ENCODE measurements around the gene HGF.

The HGF gene

GRCh38 chr7:81655271-81655670, 114.6 kb downstream of the HGF start:
- no peak for TF ChIP-seq CTCF (IDR thresholded peaks at IDR 0.05; ENCODE audit: poor library complexity, severe bottlenecking)
- no peaks in the 10 kb centered on the region for H3K36me3 ChIP-seq (ENCODE audit: low read depth)
- no peaks in the 10 kb centered on the region for H3K9me3 ChIP-seq (ENCODE audit: severe bottlenecking)
- H3K27ac ChIP-seq (ENCODE audit: poor library complexity, severe bottlenecking), result no peak overlapping the region
- no peaks in the 10 kb centered on the region for H3K27me3 ChIP-seq (ENCODE audit: insufficient read depth, poor library complexity, severe bottlenecking)
- DNase-seq (ENCODE audit: low spot score), result no peak
- no peak overlapping the region for H3K4me3 ChIP-seq (ENCODE audit: severe bottlenecking)
- ATAC-seq (ENCODE audit: low read depth), result no peak
- no peaks in the 10 kb centered on the region for H3K4me1 ChIP-seq (ENCODE audit: insufficient read depth, poor library complexity, severe bottlenecking)

DNA sequence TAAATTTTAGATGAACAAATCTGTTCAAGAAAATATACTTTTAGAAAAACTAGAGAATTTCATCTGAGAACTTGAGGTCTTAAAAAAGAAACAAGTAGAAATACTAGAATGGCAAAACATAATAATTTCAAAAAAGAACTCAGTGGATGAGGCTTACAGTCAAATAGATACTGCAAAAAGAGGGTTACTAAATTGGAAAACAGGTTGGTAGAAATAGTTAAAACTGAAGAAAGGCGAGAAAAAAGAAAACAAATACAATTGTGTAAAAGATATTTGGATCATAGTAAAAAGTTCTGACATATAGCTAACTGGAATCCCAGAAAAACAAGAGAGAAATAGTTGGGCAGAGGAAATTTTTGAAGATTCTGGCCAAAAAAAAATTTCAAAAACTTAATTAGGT, 117.6 kb downstream of the HGF start:
- Histone ChIP-seq H3K4me3 (ENCODE audit: severe bottlenecking) (no peak overlapping the region), H3K27me3 (ENCODE audit: insufficient read depth, poor library complexity, severe bottlenecking) (no peaks in the 10 kb centered on the region), H3K4me1 (ENCODE audit: insufficient read depth, poor library complexity, severe bottlenecking) (no peaks in the 10 kb centered on the region), H3K27ac (ENCODE audit: poor library complexity, severe bottlenecking) (no peak overlapping the region), H3K9me3 (ENCODE audit: severe bottlenecking) (no peaks in the 10 kb centered on the region), H3K36me3 (ENCODE audit: low read depth) (no peaks in the 10 kb centered on the region)
- no peak for TF ChIP-seq CTCF (IDR thresholded peaks at IDR 0.05; ENCODE audit: poor library complexity, severe bottlenecking)
- no peak for DNase-seq (ENCODE audit: low spot score)
- no peak for ATAC-seq (ENCODE audit: low read depth)
